GM19099 (cell line): ENCODE measurements around the gene NAA80.

Experiments used
- POLR2A ChIP-seq: IDR thresholded peaks from 3 replicates; pipeline ENCODE4 v1.6.1; 2011; ENCODE audit warnings: low read depth; ENCODE audit not compliant: insufficient read length; ENCODE audit errors: extremely low read depth

NAA80 gene

GRCh38 chr3:50302095-50303012, 3.1 kb upstream of the NAA80 start:
- no peak for TF ChIP-seq POLR2A

- no peak for TF ChIP-seq POLR2A
Measured at GRCh38 chr3:50300681-50301254, 1.6 kb upstream of the NAA80 start.

GRCh38 chr3:50299929-50300680, 900 bp upstream of the NAA80 start:
- TF ChIP-seq POLR2A: no peak

- TF ChIP-seq POLR2A: no peak
Measured at GRCh38 chr3:50299638-50299928, 378 bp upstream of the NAA80 start.

- no peak for TF ChIP-seq POLR2A
Measured at GRCh38 chr3:50297896-50298725, 1.1 kb downstream of the NAA80 start.

- TF ChIP-seq POLR2A: no peak
Measured at GRCh38 chr3:50297384-50297775, 1.8 kb downstream of the NAA80 start.

- no peak for TF ChIP-seq POLR2A
Measured at GRCh38 chr3:50296721-50297383, 2.4 kb downstream of the NAA80 start.

- no peak for TF ChIP-seq POLR2A
Measured at GRCh38 chr3:50295553-50296431, 3.4 kb downstream of the NAA80 start.

- TF ChIP-seq POLR2A: no peak
Measured at GRCh38 chr3:50294492-50295403, 4.5 kb downstream of the NAA80 start.

GRCh38 chr3:50294089-50294488, 5.1 kb downstream of the NAA80 start:
- no peak for TF ChIP-seq POLR2A

GRCh38 chr3:50293079-50293801, 6.0 kb downstream of the NAA80 start:
- TF ChIP-seq POLR2A: no peak
